GM19324 (cell line): ENCODE data around the gene OR10X1.

Experiments used
- ATAC-seq: cut with Tn5 transposase; IDR thresholded peaks from one replicate; pipeline ENCODE4 v1.9.1; 2021; ENCODE audit warnings: mild to moderate bottlenecking, moderate library complexity; ENCODE audit not compliant: unreplicated experiment, low FRiP score

Gene OR10X1

GRCh38 chr1:158579733-158580132 is at the start of gene OR10X1:
Gene OR10X1 (minus strand): TSS chr1:158579899. CDS start chr1:158579899, 0 bp downstream.
- ATAC-seq: no peak

- ATAC-seq: no peak
These were observed 34.1 kb upstream of the OR10X1 start for GRCh38 chr1:158613764-158614163.

GRCh38 chr1:158611916-158612315 is 32.2 kb upstream of the OR10X1 start:
- ATAC-seq: peak; percentile 39

- ATAC-seq: no peak
These were observed 27.6 kb upstream of the OR10X1 start for GRCh38 chr1:158607296-158607695.

GRCh38 chr1:158604968-158605367 is 25.3 kb upstream of the OR10X1 start, which contains the start of gene OR10Z1:
Gene OR10Z1 (plus strand): TSS chr1:158605268. CDS start chr1:158606439, 1,171 bp downstream.
- ATAC-seq: no peak

GRCh38 chr1:158600735-158601134 is 21.0 kb upstream of the OR10X1 start:
- no peak for ATAC-seq

GRCh38 chr1:158586942-158587341 is 7.2 kb upstream of the OR10X1 start:
- no peak for ATAC-seq

GRCh38 chr1:158583962-158584361 is 4.3 kb upstream of the OR10X1 start:
- no peak for ATAC-seq

- no peak for ATAC-seq
These were observed 2.1 kb downstream of the OR10X1 start for GRCh38 chr1:158577561-158577960.

- ATAC-seq: no peak
These were observed 7.5 kb downstream of the OR10X1 start for GRCh38 chr1:158572226-158572625.

GRCh38 chr1:158570480-158570879 is 9.2 kb downstream of the OR10X1 start, which contains the start of gene OR6P1:
Gene OR6P1 (minus strand): TSS chr1:158570580. CDS start chr1:158563604, 6,976 bp downstream.
- ATAC-seq: no peak

GRCh38 chr1:158564608-158565007 is 15.1 kb downstream of the OR10X1 start:
- no peak for ATAC-seq

GRCh38 chr1:158563853-158564252 is 15.8 kb downstream of the OR10X1 start:
- ATAC-seq: no peak

GRCh38 chr1:158559696-158560095 is 20.0 kb downstream of the OR10X1 start:
- ATAC-seq: no peak

- no peak for ATAC-seq
These were observed 25.3 kb downstream of the OR10X1 start, which contains the start of gene OR6Y1 for GRCh38 chr1:158554352-158554751. Gene OR6Y1 (minus strand): TSS chr1:158554405. CDS start chr1:158548105, 6,300 bp downstream.

GRCh38 chr1:158552296-158552695 is 27.4 kb downstream of the OR10X1 start:
- no peak for ATAC-seq

GRCh38 chr1:158547533-158547932 is 32.2 kb downstream of the OR10X1 start:
- no peak for ATAC-seq

GRCh38 chr1:158537609-158538008 is 42.1 kb downstream of the OR10X1 start:
- ATAC-seq: no peak

GRCh38 chr1:158534496-158534895 is 45.2 kb downstream of the OR10X1 start:
- ATAC-seq: no peak
